Endodermal cell (in vitro differentiated cells): ENCODE measurements around the gene SLX9. TPM values are rescaled to one million over a fixed set of nuclear protein-coding genes. Genes with fewer than 3 reads are reported as not detected.

Experiments
- DNase-seq: peaks from one replicate; pipeline ENCODE4 v3.0.0-alpha.2; 2017
- H3K27ac ChIP-seq: 2 replicates; pipeline ENCODE4 v1.5.1; 2013; ENCODE audit warnings: mild to moderate bottlenecking, low read depth, low read length, moderate library complexity
- H3K27me3 ChIP-seq: 2 replicates; pipeline ENCODE4 v1.6.1; 2013; ENCODE audit warnings: mild to moderate bottlenecking, low read length, moderate library complexity; ENCODE audit not compliant: insufficient read depth, control insufficient read depth, poor library complexity, severe bottlenecking
- H3K36me3 ChIP-seq: 2 replicates; pipeline ENCODE4 v1.7.0; 2013; ENCODE audit warnings: mild to moderate bottlenecking, low read length, moderate library complexity; ENCODE audit not compliant: control insufficient read depth, insufficient read depth
- H3K4me1 ChIP-seq: one replicate; pipeline ENCODE4 v1.7.0; 2013; ENCODE audit warnings: low read length; ENCODE audit not compliant: control insufficient read depth, insufficient read depth
- H3K4me3 ChIP-seq: 2 replicates; pipeline ENCODE4 v1.5.1; 2013; ENCODE audit warnings: mild to moderate bottlenecking, low read length, moderate library complexity
- H3K9ac ChIP-seq: 2 replicates; pipeline ENCODE4 v1.6.1; 2013; ENCODE audit warnings: mild to moderate bottlenecking, low read length, moderate library complexity; ENCODE audit not compliant: poor library complexity, severe bottlenecking; ENCODE audit errors: extremely low read depth
- H3K9me3 ChIP-seq: 2 replicates; pipeline ENCODE4 v1.6.1; 2013; ENCODE audit warnings: mild to moderate bottlenecking, low read length, moderate library complexity; ENCODE audit not compliant: control insufficient read depth
- H3K27ac Mint-ChIP-seq: 2 replicates; pipeline ENCODE4 v1.8.0; 2020; ENCODE audit warnings: mixed read lengths
- H3K27me3 Mint-ChIP-seq: 2 replicates; pipeline ENCODE4 v1.8.0; 2021; ENCODE audit warnings: mild to moderate bottlenecking, mixed read lengths; ENCODE audit not compliant: insufficient read depth
- H3K36me3 Mint-ChIP-seq: 2 replicates; pipeline ENCODE4 v1.8.0; 2020; ENCODE audit warnings: low read depth, mixed read lengths
- H3K4me1 Mint-ChIP-seq: 2 replicates; pipeline ENCODE4 v1.8.0; 2020; ENCODE audit warnings: mixed read lengths
- H3K4me3 Mint-ChIP-seq: 2 replicates; pipeline ENCODE4 v1.8.0; 2020; ENCODE audit warnings: mild to moderate bottlenecking, moderate library complexity, mixed read lengths
- H3K9me3 Mint-ChIP-seq: 2 replicates; pipeline ENCODE4 v1.8.0; 2020; ENCODE audit warnings: mild to moderate bottlenecking, mixed read lengths
- WGBS, 2 experiments: methylation state at CpG; one replicate each; pipeline versions ENCODE4 v1.1.5 to v1.1.7; 2013; ENCODE audit warnings: missing lambda C conversion rate in 2 of 2, mixed read lengths in 1 of 2; ENCODE audit not compliant: insufficient coverage in 1 of 2, insufficient read length in 1 of 2; 5-methylcytosine and 5-hydroxymethylcytosine counted together
- total RNA-seq, 2 donors: library from RNA; stranded (reverse); fragmentation: NEBNext Ultra II Directional in 1 of 2; extraction: Animal tissue kit (Norgen Biotek cat#: 25700) in 1 of 2; gene quantifications; 2 replicates in 1 of 2; 3 replicates in 1 of 2; pipeline ENCODE4 v1.2.1, GENCODE V29; 2021
- TF ChIP-seq, protein P1 (sequence below): fragments of 200-600 bp; sonication (generic); conservative IDR thresholded peaks from 2 replicates; pipeline ENCODE4 v1.5.0; 2021; ENCODE audit warnings: antibody characterized with exemption, mild to moderate bottlenecking

SLX9 gene
- total RNA-seq, 2 donors from 2014 or later: 38.0 to 48.9 TPM

DNA sequence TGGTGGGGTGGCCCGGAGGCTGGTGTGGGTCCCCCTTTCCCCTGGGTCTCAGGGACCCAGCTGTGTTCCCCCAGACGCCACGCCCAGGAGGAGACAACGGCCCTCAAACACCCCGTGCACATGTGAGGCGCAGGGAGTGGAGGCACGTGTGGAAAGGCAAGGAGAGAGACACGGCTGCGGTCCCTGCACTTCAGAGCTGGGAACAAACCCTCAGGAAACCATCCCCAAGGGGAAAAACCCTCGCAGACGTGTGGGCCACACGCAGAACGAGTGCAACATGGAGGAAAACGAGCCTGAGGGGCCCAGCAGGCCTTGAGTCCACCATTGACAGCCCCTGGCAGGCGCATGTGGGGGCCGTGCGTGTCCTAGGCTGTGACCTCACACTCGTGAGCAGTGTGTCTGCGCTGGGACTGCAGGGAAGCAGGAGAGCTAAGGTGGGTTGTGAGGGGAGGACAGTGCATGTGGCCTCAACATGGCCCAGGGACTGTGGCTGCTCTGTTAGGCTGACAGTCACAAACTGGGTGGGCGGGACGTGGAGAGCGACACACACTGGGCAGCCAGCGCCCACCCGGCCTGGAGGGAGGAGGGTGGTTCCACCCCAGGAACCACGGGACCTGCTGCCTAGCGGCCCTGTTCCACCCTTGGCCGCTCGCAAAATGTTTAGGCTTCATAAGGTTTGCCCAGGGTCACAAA, 39.1 kb upstream of the SLX9 start:
- Mint-ChIP-seq H3K27me3 (no peaks in the 10 kb centered on the region), H3K9me3 (no peaks in the 10 kb centered on the region), H3K36me3 (no peaks in the 10 kb centered on the region), H3K4me3 (no peak overlapping the region), H3K4me1 (no peaks in the 10 kb centered on the region), H3K27ac (no peak overlapping the region)
- H3K27me3 ChIP-seq: no peaks in the 10 kb centered on the region
- H3K9ac ChIP-seq: no peak overlapping the region
- TF ChIP-seq, protein P1, sequence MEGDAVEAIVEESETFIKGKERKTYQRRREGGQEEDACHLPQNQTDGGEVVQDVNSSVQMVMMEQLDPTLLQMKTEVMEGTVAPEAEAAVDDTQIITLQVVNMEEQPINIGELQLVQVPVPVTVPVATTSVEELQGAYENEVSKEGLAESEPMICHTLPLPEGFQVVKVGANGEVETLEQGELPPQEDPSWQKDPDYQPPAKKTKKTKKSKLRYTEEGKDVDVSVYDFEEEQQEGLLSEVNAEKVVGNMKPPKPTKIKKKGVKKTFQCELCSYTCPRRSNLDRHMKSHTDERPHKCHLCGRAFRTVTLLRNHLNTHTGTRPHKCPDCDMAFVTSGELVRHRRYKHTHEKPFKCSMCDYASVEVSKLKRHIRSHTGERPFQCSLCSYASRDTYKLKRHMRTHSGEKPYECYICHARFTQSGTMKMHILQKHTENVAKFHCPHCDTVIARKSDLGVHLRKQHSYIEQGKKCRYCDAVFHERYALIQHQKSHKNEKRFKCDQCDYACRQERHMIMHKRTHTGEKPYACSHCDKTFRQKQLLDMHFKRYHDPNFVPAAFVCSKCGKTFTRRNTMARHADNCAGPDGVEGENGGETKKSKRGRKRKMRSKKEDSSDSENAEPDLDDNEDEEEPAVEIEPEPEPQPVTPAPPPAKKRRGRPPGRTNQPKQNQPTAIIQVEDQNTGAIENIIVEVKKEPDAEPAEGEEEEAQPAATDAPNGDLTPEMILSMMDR: no peak
- no peak overlapping the region for H3K27ac ChIP-seq
- no peaks in the 10 kb centered on the region for H3K4me1 ChIP-seq
- no peak overlapping the region for H3K4me3 ChIP-seq
- WGBS, 2 experiments: 92 to 95% methylated on average over 21 to 28 of the region's 28 CpGs
- no peak for DNase-seq
- H3K36me3 ChIP-seq: no peaks in the 10 kb centered on the region
- H3K9me3 ChIP-seq: no peaks in the 10 kb centered on the region

DNA sequence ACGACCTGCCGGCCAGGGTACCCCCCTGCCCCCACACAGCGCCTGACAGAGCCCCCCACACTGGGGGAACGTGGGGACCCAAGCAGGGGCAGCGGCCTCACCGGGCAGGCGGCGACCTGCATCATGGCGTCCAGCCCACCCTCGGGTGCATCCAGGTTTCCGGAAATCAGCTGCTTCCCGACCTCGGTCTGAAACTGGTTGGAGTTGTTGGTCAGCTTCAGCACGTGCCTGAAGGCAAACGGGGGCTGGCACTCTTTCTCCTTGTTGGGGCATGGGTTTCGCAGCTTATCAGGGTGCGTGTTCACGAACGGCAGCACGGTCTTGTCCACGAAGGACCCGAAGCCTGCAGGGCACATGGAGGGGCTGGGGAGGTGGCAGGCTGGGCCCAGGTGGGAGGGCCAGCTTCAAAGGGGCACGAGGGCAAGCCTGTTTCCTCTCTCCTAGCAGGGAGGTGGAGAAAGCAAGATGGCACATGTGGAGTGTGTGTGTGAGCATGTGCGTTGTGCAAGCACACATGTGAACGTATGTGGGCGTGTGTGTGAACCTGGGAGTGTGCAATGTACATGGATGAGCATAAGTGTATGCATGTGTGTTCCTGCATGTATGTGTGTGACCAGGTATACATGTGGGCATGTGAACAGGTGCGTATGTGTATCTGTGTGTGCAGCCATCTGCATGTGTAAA, 38.3 kb upstream of the SLX9 start:
- H3K4me3 ChIP-seq: no peak overlapping the region
- H3K36me3 ChIP-seq: no peaks in the 10 kb centered on the region
- H3K27me3 Mint-ChIP-seq: no peaks in the 10 kb centered on the region
- no peak overlapping the region for H3K9ac ChIP-seq
- H3K4me1 Mint-ChIP-seq: no peaks in the 10 kb centered on the region
- WGBS, 2 experiments: 92 to 94% methylated on average over 16 to 27 of the region's 27 CpGs
- TF ChIP-seq, protein P1: no peak
- no peaks in the 10 kb centered on the region for H3K9me3 ChIP-seq
- H3K36me3 Mint-ChIP-seq: no peaks in the 10 kb centered on the region
- no peaks in the 10 kb centered on the region for H3K9me3 Mint-ChIP-seq
- H3K27me3 ChIP-seq: no peaks in the 10 kb centered on the region
- H3K4me3 Mint-ChIP-seq: no peak overlapping the region
- DNase-seq: no peak
- H3K27ac Mint-ChIP-seq: no peak overlapping the region
- H3K4me1 ChIP-seq: no peaks in the 10 kb centered on the region
- no peak overlapping the region for H3K27ac ChIP-seq

DNA sequence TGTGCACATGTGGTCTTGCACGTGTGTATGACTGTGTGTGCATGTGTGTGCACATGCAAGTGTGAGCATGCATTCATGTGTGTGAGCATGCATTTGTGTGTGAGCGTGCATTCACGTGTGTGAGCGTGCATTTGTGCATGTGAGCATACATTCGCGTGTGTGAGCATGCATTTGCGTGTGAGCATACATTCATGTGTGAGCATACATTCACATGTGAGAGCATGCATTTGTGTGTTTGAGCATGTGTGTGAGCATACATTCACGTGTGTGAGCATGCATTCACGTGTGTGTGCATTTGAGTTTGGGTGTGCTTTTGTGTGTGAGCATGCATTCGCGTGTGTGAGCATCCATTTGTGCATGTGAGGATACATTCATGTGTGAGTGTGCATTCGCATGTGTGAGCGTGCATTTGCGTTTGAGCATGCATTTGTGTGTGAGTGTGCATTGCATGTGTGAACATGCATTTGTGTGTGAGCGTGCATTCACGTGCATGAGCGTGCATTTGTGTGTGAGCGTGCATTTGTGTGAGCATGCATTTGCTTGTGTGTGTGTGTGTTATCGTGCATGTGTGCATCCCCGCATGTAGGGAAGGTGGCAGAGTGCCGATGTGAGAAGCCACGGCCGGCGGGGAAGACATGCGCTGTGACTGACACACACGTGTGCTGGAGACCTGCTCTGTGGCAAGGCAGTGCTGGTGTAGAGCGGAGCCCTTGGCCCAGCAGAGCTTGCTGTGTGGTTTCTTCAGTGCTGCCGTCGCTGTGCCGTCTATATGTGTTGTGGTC, 37.4 kb upstream of the SLX9 start:
- no peaks in the 10 kb centered on the region for H3K9me3 Mint-ChIP-seq
- DNase-seq: no peak
- Histone ChIP-seq H3K27me3 (no peaks in the 10 kb centered on the region), H3K9ac (no peak overlapping the region), H3K4me1 (peaks cover 3% of the 10 kb centered on the region), H3K9me3 (no peaks in the 10 kb centered on the region), H3K27ac (no peak overlapping the region), H3K36me3 (no peaks in the 10 kb centered on the region), H3K4me3 (no peak overlapping the region)
- H3K27me3 Mint-ChIP-seq: no peaks in the 10 kb centered on the region
- H3K4me1 Mint-ChIP-seq: peaks cover under 1% of the 10 kb centered on the region
- H3K36me3 Mint-ChIP-seq: no peaks in the 10 kb centered on the region
- WGBS, 2 experiments: 94 to 95% methylated on average over 26 to 28 of the region's 30 CpGs
- H3K27ac Mint-ChIP-seq: no peak overlapping the region
- H3K4me3 Mint-ChIP-seq: no peak overlapping the region
- TF ChIP-seq, protein P1: no peak
